B cell (primary cell): ENCODE results near the gene TRAF4.

Experiments used
- EZH2 ChIP-seq: IDR thresholded peaks from 2 replicates; pipeline ENCODE4 v1.6.1; 2012; ENCODE audit warnings: borderline replicate concordance, low read depth, mild to moderate bottlenecking, moderate library complexity, low read length; ENCODE audit not compliant: insufficient read depth, poor library complexity, severe bottlenecking
- TF ChIP-seq, protein P1 (sequence below): fragments of 200-600 bp; IDR thresholded peaks from one replicate; pipeline ENCODE4 v1.8.0; 2022; ENCODE audit warnings: antibody characterized with exemption, mild to moderate bottlenecking

- TF ChIP-seq, protein P1, sequence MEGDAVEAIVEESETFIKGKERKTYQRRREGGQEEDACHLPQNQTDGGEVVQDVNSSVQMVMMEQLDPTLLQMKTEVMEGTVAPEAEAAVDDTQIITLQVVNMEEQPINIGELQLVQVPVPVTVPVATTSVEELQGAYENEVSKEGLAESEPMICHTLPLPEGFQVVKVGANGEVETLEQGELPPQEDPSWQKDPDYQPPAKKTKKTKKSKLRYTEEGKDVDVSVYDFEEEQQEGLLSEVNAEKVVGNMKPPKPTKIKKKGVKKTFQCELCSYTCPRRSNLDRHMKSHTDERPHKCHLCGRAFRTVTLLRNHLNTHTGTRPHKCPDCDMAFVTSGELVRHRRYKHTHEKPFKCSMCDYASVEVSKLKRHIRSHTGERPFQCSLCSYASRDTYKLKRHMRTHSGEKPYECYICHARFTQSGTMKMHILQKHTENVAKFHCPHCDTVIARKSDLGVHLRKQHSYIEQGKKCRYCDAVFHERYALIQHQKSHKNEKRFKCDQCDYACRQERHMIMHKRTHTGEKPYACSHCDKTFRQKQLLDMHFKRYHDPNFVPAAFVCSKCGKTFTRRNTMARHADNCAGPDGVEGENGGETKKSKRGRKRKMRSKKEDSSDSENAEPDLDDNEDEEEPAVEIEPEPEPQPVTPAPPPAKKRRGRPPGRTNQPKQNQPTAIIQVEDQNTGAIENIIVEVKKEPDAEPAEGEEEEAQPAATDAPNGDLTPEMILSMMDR, result no peak
- TF ChIP-seq EZH2, result no peak
Observed at GRCh38 chr17:28737316-28737715, 6.5 kb upstream of the TRAF4 start.
